Limb (tissue), 2 donors: ENCODE results near the gene CFAP410.
"Not testable (repeated sequence)": the region's sequence is repeated elsewhere in the genome, so short reads cannot be mapped to it uniquely, and the experiment has no call there.

Experiments
- DNase-seq, 2 donors: peaks; one replicate each; pipeline ENCODE4 v3.0.0-alpha.2; 2016; ENCODE audit errors: extremely low spot score in 2 of 2

Gene CFAP410

GRCh38 chr21:44351535-44352252 is 12.5 kb upstream of the CFAP410 start:
- DNase-seq = peak in 1 of 2 donors; percentile 25

GRCh38 chr21:44350773-44351481 is 11.7 kb upstream of the CFAP410 start:
- DNase-seq = peak in 1 of 2 donors; percentile 28

GRCh38 chr21:44349847-44350772 is 10.9 kb upstream of the CFAP410 start:
- peak in 1 of 2 donors; percentile 23 for DNase-seq

GRCh38 chr21:44349416-44349846 is 10.2 kb upstream of the CFAP410 start:
- peak in 1 of 2 donors; percentile 39 for DNase-seq

GRCh38 chr21:44348861-44349260 is 9.7 kb upstream of the CFAP410 start:
- peak in 1 of 2 donors; percentile 28 for DNase-seq

- DNase-seq = peak in 1 of 2 donors; percentile 22
Measured at GRCh38 chr21:44347911-44348451, 8.8 kb upstream of the CFAP410 start.

- no peak for DNase-seq
Measured at GRCh38 chr21:44345495-44345894, 6.3 kb upstream of the CFAP410 start.

GRCh38 chr21:44344541-44345183 is 5.5 kb upstream of the CFAP410 start:
- DNase-seq = no peak

- not testable (repeated sequence) for DNase-seq
Measured at GRCh38 chr21:44342981-44343380, 3.8 kb upstream of the CFAP410 start.

GRCh38 chr21:44341726-44342458 is 2.7 kb upstream of the CFAP410 start:
- DNase-seq = not testable (repeated sequence)

- peak; percentile 36 to 82 for DNase-seq
Measured at GRCh38 chr21:44337941-44338895, 972 bp downstream of the CFAP410 start.

GRCh38 chr21:44337449-44337848 is 1.7 kb downstream of the CFAP410 start:
- DNase-seq = no peak

- no peak for DNase-seq
Measured at GRCh38 chr21:44335266-44336059, 3.7 kb downstream of the CFAP410 start.

GRCh38 chr21:44334329-44335030 is 4.7 kb downstream of the CFAP410 start:
- DNase-seq = no peak

GRCh38 chr21:44333509-44334328 is 5.5 kb downstream of the CFAP410 start:
- no peak for DNase-seq

- DNase-seq = no peak
Measured at GRCh38 chr21:44332965-44333364, 6.2 kb downstream of the CFAP410 start.

- no peak for DNase-seq
Measured at GRCh38 chr21:44332383-44332782, 6.8 kb downstream of the CFAP410 start.
